NCI-H524 treated with DMSO at 0.1 percent for 48 hours (cell line): ENCODE measurements around the gene RHOH.

ENCODE experiments used
- DNase-seq: peaks from one replicate; lab custom pipeline; 2025; lab: John Stamatoyannopoulos, UW

RHOH gene

DNA sequence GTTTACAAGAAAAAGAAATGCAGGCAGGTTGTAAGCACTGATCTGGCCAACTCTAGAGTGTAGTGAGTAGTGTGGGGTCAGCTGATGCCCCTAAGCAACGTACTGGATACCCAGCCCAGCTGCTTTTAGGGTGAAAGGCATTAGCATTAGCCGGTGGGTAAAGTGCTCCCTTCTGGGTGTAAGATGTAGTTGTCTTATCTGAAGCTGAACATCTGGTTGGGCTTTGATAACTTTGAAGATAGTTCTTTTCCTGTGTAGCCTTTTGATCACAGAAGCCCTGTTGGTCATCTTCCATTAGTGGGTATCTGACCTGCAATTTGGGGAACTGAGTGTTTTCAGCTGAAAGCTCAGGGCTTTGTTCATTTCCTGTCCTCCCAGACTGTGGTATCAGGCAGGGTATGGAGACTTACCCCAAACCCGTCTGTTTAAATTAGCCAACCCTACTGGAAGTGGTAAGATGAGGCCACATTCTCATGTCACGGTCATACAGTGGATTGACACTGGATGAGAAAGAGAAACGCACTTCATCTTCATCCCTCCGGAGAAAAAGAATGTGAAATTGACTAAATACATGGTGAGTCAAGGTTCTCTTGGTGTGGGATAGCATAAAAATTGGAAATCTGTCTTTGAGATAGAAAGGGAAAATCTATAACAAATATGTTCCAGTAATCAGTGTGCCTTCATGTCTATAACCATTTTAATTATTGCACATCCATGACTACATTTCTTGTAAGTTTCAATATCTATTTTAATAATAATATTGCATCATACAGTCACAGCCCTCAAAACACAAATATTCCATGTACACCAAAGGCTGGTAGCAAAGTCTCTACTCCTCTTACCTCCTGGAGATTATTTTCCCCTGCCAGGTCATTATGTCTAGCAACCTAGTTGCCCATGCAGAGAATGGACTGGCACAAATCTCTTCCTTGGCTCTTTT is 8.7 kb downstream of the RHOH start:
- no peak for DNase-seq

- DNase-seq: no peak
These were observed 9.6 kb downstream of the RHOH start for GRCh38 chr4:40206426-40206825.

DNA sequence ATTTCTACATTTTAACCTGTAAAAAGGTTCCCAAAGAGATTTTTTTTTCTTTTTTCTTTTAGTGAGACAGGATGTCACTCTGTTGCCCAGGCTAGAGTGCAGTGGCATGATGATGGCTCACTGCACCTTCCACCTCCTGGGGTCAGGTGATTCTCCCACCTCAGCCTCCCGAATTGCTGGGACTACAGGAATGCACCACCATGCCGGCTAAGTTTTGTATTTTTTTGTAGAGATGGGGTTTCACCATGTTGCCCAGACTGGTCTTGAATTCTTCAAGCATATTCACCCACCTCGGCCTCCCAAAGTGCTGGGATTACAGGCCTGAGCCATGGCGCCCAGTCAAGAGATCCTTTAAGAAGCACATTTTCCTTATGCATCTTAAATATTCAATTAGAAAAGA is 12.6 kb downstream of the RHOH start:
- no peak for DNase-seq

DNA sequence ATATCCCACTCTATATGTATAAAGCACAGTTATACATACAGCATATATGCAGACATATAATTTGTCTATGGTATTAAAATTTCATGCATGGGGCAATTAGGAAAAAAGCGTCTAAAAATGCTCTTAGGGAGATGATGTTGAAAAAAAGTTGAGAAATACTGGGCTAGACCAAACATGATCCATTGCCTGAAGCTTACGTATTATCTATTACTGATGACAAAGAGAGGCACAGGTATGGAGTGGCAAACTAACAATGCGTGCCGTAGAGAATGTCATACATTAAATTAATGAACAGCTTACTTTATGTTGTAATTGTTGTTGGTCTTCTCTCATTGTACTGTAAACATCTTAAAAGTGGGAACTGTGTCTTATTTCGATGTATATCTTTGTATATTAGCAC is 13.9 kb downstream of the RHOH start:
- no peak for DNase-seq

DNA sequence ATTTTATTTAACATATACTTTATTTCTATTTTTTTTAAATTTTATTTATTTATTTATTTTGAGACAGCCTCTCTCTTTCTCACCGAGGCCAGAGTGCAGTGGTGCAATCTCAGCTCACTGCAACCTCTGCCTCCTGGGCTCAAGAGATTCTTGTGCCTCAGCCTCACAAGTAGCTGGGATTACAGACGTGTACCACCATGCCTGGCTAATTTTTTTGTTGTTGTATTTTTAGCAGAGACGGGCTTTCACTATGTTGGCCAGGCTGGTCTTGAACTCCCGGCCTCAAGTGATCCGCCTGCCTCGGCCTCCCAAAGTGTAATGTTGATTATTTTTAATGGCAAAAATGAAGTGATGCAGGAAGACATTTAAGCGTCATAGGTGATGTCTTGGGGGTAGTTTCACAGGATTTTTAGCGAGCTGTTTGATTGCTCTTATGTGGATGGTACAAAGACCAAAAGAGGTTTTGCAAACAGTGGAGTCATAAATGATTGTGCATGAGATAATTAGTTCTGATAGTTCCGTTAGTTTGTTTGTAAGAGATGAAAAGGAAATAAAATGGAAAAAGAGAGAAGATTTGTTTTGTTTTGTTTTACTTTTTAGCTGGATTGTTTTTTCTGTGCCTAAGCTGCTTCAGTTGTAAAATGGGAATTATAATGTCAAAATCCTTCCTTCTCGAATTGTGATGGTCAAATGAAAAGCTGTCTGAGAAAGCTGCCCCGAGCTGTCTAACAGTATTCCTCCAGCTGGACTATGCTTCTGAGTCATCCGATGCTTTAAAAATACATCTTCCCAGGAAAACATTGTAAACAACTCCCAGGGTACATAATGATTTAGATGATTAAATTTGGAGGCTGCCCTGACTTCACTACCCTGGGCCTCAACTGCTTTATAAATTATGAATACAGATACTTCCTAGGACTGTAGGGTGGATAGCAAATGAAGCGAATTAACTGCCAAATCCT is 14.7 kb downstream of the RHOH start:
- no peak for DNase-seq

DNA sequence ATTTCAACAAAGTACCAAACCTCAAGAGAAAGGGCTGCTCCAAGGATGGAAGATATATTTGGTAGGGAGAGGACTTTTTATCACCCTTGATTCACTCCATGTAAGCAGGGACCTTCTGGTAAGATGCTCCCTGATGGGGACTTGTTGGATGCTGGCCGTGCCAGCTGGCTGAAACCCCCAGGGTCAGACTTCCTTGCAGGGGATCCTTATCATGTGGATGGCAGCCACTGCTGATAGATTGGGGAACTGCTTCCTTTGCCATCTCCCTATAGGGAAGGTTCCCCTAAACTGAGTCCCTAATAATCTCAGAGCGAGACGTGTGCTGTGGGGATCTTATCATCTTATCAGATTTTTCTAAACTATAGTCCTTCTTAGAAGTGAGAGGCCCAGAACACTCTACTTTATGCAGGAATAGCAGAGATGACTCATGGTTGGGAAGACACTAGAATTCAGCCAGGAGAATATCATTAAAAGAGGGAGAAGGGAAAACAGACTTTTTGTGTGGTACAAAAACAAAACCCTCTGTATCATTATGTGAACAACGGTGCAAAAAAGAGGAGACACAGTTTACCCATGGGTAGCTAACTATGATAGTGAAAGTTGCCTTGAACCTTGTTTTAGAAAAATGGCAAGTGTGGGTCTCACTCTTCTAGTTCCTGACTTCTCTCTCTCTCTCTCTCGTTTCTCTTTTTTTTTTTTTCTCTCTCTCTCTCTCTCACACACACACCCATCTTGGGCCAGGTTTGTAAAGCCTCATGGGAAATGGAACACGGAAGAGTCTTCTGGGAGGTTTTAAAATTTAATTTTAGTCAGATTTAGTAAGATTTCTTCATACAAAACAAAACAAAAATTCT is 16.1 kb downstream of the RHOH start:
- DNase-seq: no peak

DNA sequence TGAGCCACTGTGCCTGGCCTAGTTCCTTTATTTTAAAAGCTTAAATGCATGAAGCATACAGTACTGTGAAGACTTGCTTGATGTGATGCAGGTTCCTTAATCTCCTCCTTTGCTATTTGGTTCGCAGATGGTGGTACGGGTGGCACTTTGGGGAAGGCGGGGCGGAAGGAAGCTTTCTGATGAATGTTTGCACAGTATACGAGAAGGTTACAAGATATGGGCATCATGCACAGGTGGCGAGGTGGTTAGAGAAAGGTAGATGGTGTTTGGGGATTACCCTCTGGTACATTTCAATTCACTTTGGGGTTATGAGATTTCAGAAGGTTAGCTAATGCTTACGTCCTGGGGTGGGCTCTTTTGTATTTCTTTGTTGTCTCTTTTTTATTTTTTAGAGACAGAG is 17.2 kb downstream of the RHOH start:
- no peak for DNase-seq

DNA sequence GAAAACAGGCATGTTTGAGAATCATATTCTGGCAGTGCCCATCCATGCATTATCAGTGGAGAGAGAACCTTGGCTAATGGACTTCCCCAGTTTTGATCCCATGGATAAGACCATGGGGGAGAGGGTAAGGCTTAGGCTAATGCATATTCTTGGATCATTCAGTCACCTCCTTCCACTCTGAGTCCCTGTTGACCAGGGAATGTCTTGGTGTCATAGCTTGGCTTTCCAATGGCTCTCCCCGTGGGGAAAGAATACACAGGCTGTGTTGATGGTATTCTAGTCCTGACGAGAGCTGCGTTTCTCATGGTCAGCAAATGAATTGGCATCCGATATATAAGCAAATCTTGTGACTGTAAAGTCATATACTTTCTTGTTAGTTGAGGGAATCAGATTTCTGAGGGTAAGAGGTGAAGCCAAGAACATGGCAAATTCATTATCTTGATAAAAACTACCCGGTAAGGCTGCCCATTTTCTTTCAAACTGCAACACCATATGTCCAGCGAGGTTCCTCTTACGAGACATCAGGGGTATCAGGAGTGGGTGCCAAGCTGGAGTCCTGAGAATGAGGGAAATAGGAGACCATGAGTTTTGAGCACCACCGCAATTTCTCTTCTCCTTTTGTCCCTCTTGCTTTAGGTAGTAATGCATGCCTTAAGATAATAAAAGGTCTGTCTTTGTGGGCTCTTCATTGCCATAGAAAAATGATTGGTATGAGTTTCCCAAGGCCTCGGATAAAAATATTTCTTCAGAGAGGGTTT is 18.0 kb downstream of the RHOH start:
- no peak for DNase-seq

- DNase-seq: no peak
These were observed 20.0 kb downstream of the RHOH start for GRCh38 chr4:40216622-40217366.

DNA sequence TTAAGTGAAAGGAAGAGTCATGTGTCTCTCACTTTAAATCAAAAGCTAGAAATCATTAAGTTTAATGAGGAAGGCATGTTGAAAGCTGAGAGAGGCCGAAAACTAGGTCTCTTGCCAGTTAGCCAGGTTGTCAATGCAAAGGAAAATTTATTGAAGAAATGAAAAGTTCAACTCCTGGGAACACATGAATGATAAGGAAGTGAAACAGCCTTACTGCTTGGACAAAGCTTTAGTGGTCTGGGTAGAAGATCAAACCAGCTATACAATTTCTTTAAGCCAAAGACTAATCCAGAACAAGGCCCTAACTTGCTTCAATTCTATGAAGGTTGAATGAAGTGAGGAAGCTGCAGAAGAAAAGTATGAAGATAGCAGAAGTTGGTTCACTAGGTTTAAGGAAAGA is 24.9 kb downstream of the RHOH start:
- DNase-seq: no peak

DNA sequence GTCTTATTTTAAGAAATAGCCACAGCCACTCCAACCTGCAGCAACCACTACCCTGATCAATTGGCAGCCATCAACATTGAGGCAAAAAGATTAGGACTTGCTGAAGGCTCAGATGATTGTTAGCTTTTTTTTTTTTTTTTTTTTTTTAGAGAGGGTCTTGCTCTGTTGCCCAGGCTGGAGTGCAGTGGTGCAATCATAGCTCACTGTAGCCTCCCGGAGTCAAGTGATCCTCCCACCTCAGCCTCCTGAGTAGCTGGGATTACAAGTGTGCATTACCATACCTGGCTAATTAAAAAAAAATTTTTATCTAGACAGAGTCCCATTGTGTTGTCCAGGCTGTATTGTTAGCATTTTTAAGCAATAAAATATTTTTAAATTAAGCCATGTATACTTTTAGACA is 26.5 kb downstream of the RHOH start:
- DNase-seq: no peak

DNA sequence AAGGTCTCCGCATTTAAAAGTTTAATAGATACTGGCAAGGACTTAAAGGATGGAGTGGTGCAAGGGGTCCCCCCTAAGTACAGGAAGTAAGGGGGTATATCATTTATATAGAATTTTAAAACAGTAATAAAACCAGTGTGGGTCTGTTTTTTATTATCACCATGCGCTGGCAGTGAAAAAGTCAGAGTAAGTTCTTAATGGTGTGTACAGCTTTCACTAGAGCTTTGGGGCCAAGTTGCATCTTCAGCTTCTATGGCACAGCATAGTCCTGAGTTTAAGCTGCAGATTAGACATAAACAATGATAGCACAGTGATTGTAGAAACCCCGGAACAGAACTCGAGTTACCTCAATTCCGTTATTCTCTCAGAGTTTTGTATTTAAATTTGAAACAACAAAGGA is 27.6 kb downstream of the RHOH start:
- no peak for DNase-seq

DNA sequence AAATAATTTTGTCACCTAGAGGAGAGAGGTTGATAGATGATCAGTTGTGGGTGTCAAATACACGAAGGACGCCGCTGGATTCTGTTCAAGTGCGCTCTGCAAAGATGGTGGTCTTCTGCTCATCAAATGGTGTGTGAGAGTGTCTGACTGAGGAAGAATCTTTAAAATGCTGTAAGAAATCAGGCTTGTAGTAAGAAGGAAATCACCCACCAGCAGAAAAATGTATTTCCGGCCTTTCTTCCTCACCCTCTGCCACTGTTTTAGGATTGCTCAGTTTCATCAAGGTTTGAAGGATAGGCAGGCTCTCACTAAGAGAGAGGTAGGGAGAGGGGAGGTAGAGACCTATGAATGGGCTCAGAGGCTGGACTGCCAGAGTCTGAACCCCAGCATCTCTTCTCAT is 28.7 kb downstream of the RHOH start:
- no peak for DNase-seq

- DNase-seq: no peak
These were observed 30.5 kb downstream of the RHOH start for GRCh38 chr4:40227284-40227683.

DNA sequence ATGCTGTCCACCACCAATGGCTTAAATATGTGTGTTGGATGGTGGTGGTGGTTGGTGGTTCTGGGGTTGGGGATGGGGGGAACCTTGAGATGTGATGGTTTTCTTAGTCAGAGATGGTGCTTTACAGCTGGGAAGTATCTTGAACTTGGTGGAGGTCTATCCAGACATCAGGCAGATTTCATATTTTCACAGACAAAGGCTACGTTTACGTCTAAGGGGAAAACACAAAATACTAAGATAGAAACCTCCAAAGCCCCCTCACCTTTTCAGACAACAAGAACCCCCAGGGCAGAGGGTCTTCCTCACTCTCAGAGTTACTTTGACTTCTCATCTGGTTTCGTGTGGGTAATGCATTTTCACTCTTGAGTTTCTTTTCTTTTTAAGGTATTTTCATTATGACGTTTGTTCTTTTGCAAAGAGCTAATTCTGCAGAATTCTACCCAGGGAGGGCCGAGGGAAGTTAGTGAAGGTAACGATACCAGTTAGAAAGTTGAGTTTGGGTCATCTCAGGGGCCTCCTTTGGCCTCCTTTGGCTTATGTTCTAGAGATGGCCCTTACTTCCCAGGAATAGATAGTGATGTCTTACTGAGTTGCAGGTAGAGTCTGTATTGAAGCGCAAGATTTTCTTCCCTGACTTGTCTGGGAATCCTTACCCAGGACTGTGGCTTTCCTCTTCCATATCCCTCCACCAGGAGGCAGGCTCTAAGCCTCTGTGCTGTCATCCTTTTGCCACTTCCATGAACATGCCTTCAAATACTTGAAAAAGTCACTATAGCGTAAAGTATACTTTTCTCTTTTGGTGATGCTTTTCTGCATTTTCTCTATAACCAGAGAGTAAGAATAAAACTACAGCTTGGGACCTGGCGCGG is 31.9 kb downstream of the RHOH start:
- no peak for DNase-seq

DNA sequence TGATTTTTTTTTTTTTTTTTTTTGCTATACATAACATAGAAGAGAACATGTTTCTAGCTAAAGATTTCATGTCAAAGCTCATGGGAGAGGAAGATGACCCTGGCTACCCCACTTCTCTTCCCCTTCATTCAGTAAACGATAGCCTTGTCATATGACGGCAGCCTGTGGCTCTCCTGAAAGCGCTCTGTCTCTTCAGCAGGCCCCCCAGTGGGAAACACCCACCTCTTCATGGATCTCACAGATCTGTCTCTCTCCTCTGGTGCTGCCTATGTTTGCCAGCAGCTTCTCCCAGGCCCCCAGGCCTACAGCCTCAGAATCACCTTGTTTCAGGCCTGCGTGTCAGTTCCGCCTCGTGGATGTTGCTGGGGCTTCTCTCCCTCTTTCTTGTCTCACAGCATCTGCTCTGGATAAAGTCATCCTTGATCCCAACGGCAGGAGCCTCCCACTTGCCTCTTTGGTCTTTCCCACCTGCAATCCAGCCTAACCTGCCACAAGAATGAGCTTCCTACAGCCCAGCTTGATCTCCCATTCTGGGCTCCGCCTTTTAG is 34.6 kb downstream of the RHOH start:
- no peak for DNase-seq

- no peak for DNase-seq
These were observed 35.8 kb downstream of the RHOH start for GRCh38 chr4:40232610-40233009.

DNA sequence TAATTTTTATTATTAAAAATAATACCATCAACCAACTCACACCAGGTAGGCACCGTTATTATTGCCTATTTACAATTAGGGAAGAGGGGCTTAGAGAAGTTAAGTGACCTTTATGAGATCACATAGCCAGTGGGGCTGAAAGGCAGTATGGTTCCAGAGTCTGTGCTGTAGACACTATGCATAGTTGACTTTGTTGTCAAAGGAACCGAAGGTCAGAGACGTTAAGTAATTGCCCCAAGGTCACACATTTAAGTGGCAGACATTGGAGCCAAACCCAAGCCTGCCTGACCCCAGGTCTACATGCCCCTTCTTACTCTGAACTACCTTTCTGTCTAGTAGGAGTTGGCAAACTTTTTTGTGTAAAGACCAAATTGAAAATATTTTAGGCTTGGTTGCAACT is 36.4 kb downstream of the RHOH start:
- no peak for DNase-seq

- no peak for DNase-seq
These were observed 37.7 kb downstream of the RHOH start for GRCh38 chr4:40234519-40235039.
